ENCODE results near the gene ZC3H14. TPM values are rescaled to one million over a fixed set of nuclear protein-coding genes. Genes with fewer than 3 reads are reported as not detected.

Gene ZC3H14
- total RNA-seq, 1 donor from 2014 or later = 38.7 TPM

- Mint-ChIP-seq H3K4me1 (peaks cover 5% of the 10 kb centered on the region), H3K36me3 (ENCODE audit: low read depth) (no peaks in the 10 kb centered on the region), H3K27ac (no peak overlapping the region), H3K27me3 (peaks cover 11% of the 10 kb centered on the region), H3K9me3 (no peaks in the 10 kb centered on the region), H3K4me3 (no peak overlapping the region)
- CTCF ChIA-PET = no interaction called here
- POLR2A ChIA-PET = no interaction called here
- DNase-seq (no peak), ATAC-seq (ENCODE audit: low read depth) (no peak)
- no peak for TF ChIP-seq CTCF (IDR thresholded peaks at IDR 0.05)
- intact Hi-C loops (cut with micrococcal nuclease) = no loop called here
Observed at GRCh38 chr14:88547386-88547780, 15.5 kb upstream of the ZC3H14 start.

- no peaks in the 10 kb centered on the region for H3K36me3 Mint-ChIP-seq (ENCODE audit: low read depth)
- no peaks in the 10 kb centered on the region for H3K9me3 Mint-ChIP-seq
- no peak for ATAC-seq (ENCODE audit: low read depth)
- H3K4me1 Mint-ChIP-seq = peaks cover 13% of the 10 kb centered on the region
- peaks cover 27% of the 10 kb centered on the region for H3K27me3 Mint-ChIP-seq
- ChIA-PET POLR2A (no interaction called here), CTCF (no interaction called here)
- H3K27ac Mint-ChIP-seq = no peak overlapping the region
- H3K4me3 Mint-ChIP-seq = no peak overlapping the region
- intact Hi-C loops (cut with micrococcal nuclease) = no loop called here
- no peak for DNase-seq
- TF ChIP-seq CTCF (IDR thresholded peaks at IDR 0.05) = no peak
Observed at GRCh38 chr14:88550078-88550477, 12.8 kb upstream of the ZC3H14 start.

GRCh38 chr14:88551094-88551870 is 11.6 kb upstream of the ZC3H14 start:
- Mint-ChIP-seq H3K4me1 (peaks cover 16% of the 10 kb centered on the region), H3K9me3 (no peaks in the 10 kb centered on the region), H3K36me3 (ENCODE audit: low read depth) (no peaks in the 10 kb centered on the region), H3K27ac (no peak overlapping the region), H3K27me3 (peaks cover 36% of the 10 kb centered on the region), H3K4me3 (peak overlapping the region; percentile 68)
- CTCF ChIA-PET = no interaction called here
- intact Hi-C loops (cut with micrococcal nuclease) = no loop called here
- TF ChIP-seq CTCF (IDR thresholded peaks at IDR 0.05) = no peak
- ATAC-seq (ENCODE audit: low read depth) (peak; percentile 56), DNase-seq (peak; percentile 38)
- POLR2A ChIA-PET = interaction anchor here (0.6 kb wide), 1 partner anchor 627 kb away, joined by 3 read pairs; no protein-coding TSS in a partner anchor

- Mint-ChIP-seq H3K36me3 (ENCODE audit: low read depth) (no peaks in the 10 kb centered on the region), H3K27ac (no peak overlapping the region), H3K4me3 (peak overlapping the region; percentile 68), H3K27me3 (peaks cover 40% of the 10 kb centered on the region), H3K4me1 (peaks cover 16% of the 10 kb centered on the region), H3K9me3 (no peaks in the 10 kb centered on the region)
- DNase-seq = no peak
- CTCF ChIA-PET = no interaction called here
- intact Hi-C loops (cut with micrococcal nuclease) = no loop called here
- ATAC-seq (ENCODE audit: low read depth) = no peak
- POLR2A ChIA-PET = no interaction called here
- no peak for TF ChIP-seq CTCF (IDR thresholded peaks at IDR 0.05)
Observed at GRCh38 chr14:88551980-88552431, 10.8 kb upstream of the ZC3H14 start.

- peaks cover 40% of the 10 kb centered on the region for H3K27me3 Mint-ChIP-seq
- H3K27ac Mint-ChIP-seq = no peak overlapping the region
- no peaks in the 10 kb centered on the region for H3K36me3 Mint-ChIP-seq (ENCODE audit: low read depth)
- intact Hi-C loops (cut with micrococcal nuclease) = no loop called here
- H3K4me1 Mint-ChIP-seq = peaks cover 16% of the 10 kb centered on the region
- ChIA-PET POLR2A (interaction anchor here (0.6 kb wide), 1 partner anchor 500 kb away, joined by 12 read pairs; no protein-coding TSS in a partner anchor), CTCF (no interaction called here)
- DNase-seq (no peak), ATAC-seq (ENCODE audit: low read depth) (no peak)
- TF ChIP-seq CTCF (IDR thresholded peaks at IDR 0.05) = no peak
- H3K4me3 Mint-ChIP-seq = no peak overlapping the region
- no peaks in the 10 kb centered on the region for H3K9me3 Mint-ChIP-seq
Observed at GRCh38 chr14:88552876-88553275, 10.0 kb upstream of the ZC3H14 start.

All from activated B cell treated with CpG ODN at 0.5 μM for 24 hours (primary cell).